Mesenchymal stem cell (in vitro differentiated cells and primary cell): ENCODE results near the gene PDE7B.
"Not testable (repeated sequence)": the region's sequence is repeated elsewhere in the genome, so short reads cannot be mapped to it uniquely, and the experiment has no call there.

Experiments used
- DNase-seq: peaks from one replicate; pipeline ENCODE4 v3.0.0-alpha.2; 2013
- H2AFZ ChIP-seq: one replicate; pipeline ENCODE4 v1.6.1; 2013; ENCODE audit warnings: low read depth, mild to moderate bottlenecking, control low read depth, inconsistent platforms, low read length, moderate library complexity
- H2AK5ac ChIP-seq: 2 replicates; pipeline ENCODE4 v1.6.1; 2013; ENCODE audit warnings: low read length, moderate library complexity, mild to moderate bottlenecking, inconsistent platforms; ENCODE audit not compliant: severe bottlenecking
- H2BK120ac ChIP-seq: one replicate; pipeline ENCODE4 v1.6.1; 2013; ENCODE audit warnings: low read depth, mild to moderate bottlenecking, inconsistent platforms, low read length, moderate library complexity
- H2BK12ac ChIP-seq, 2 experiments: one replicate each; pipeline ENCODE4 v1.6.1; 2013; ENCODE audit warnings: inconsistent platforms in 2 of 2, low read length in 2 of 2, mild to moderate bottlenecking in 2 of 2, moderate library complexity in 2 of 2, control low read depth in 1 of 2
- H2BK15ac ChIP-seq: one replicate; pipeline ENCODE4 v1.6.1; 2013; ENCODE audit warnings: mild to moderate bottlenecking, low read depth, inconsistent platforms; ENCODE audit not compliant: poor library complexity, severe bottlenecking
- H2BK5ac ChIP-seq: 2 replicates; pipeline ENCODE4 v1.6.1; 2013; ENCODE audit warnings: low read depth, mild to moderate bottlenecking, low read length, control low read depth, inconsistent platforms; ENCODE audit not compliant: poor library complexity, severe bottlenecking
- H3K14ac ChIP-seq, 2 experiments: one replicate each; pipeline ENCODE4 v1.6.1; 2013; ENCODE audit warnings: inconsistent platforms in 2 of 2, low read length in 2 of 2, control low read depth in 1 of 2, mild to moderate bottlenecking in 1 of 2, moderate library complexity in 1 of 2
- H3K18ac ChIP-seq, 2 experiments: one replicate each; pipeline ENCODE4 v1.6.1; 2013; ENCODE audit warnings: inconsistent platforms in 2 of 2, low read length in 2 of 2, control low read depth in 1 of 2, low read depth in 1 of 2, mild to moderate bottlenecking in 1 of 2
- H3K23ac ChIP-seq, 2 experiments: one replicate each; pipeline ENCODE4 v1.6.1; 2013; ENCODE audit warnings: inconsistent platforms in 2 of 2, low read length in 2 of 2, mild to moderate bottlenecking in 2 of 2, moderate library complexity in 2 of 2, control low read depth in 1 of 2
- H3K27ac ChIP-seq: 2 replicates; pipeline ENCODE4 v1.5.1; 2013; ENCODE audit warnings: mild to moderate bottlenecking, moderate library complexity, low read length, control low read depth, inconsistent platforms; ENCODE audit not compliant: poor library complexity, severe bottlenecking
- H3K27me3 ChIP-seq, 2 experiments: 2 replicates each; pipeline versions ENCODE4 v1.6.1 to v1.7.0; 2013; ENCODE audit warnings: low read length in 2 of 2, mild to moderate bottlenecking in 2 of 2, moderate library complexity in 2 of 2, control low read depth in 1 of 2, inconsistent platforms in 1 of 2; ENCODE audit not compliant: control insufficient read depth in 1 of 2, insufficient read depth in 1 of 2
- H3K36me3 ChIP-seq, 2 experiments: 2 replicates each; pipeline versions ENCODE4 v1.6.1 to v1.7.0; 2013; ENCODE audit warnings: low read length in 2 of 2, control low read depth in 1 of 2, inconsistent platforms in 1 of 2, low read depth in 1 of 2, mild to moderate bottlenecking in 1 of 2; ENCODE audit not compliant: insufficient read depth in 2 of 2, control insufficient read depth in 1 of 2
- H3K4ac ChIP-seq, 2 experiments: one replicate each; pipeline ENCODE4 v1.6.1; 2013; ENCODE audit warnings: inconsistent platforms in 2 of 2, low read length in 2 of 2, mild to moderate bottlenecking in 2 of 2, moderate library complexity in 2 of 2, control low read depth in 1 of 2, low read depth in 1 of 2
- H3K4me1 ChIP-seq: 2 replicates; pipeline ENCODE4 v1.6.1; 2013; ENCODE audit warnings: low read depth, low read length, control low read depth; ENCODE audit not compliant: control insufficient read depth, insufficient read depth
- H3K4me2 ChIP-seq: 2 replicates; pipeline ENCODE4 v1.6.1; 2013; ENCODE audit warnings: low read length, mild to moderate bottlenecking, inconsistent platforms; ENCODE audit not compliant: poor library complexity, severe bottlenecking
- H3K4me3 ChIP-seq, 2 experiments: 2 replicates each; pipeline versions ENCODE4 v1.5.1 to v1.7.0; 2013; ENCODE audit warnings: low read length in 2 of 2, mild to moderate bottlenecking in 2 of 2, control low read depth in 1 of 2, low read depth in 1 of 2; ENCODE audit not compliant: insufficient read depth in 1 of 2
- H3K79me1 ChIP-seq: replicated peaks from 2 replicates; pipeline ENCODE4 v1.6.1; 2013; ENCODE audit warnings: mild to moderate bottlenecking, control low read depth, low read length, inconsistent platforms; ENCODE audit not compliant: poor library complexity, severe bottlenecking
- H3K9ac ChIP-seq: 2 replicates; pipeline ENCODE4 v1.7.0; 2013; ENCODE audit warnings: mild to moderate bottlenecking, low read length, moderate library complexity
- H3K9me3 ChIP-seq: 2 replicates; pipeline ENCODE4 v1.7.0; 2013; ENCODE audit warnings: mild to moderate bottlenecking, low read length; ENCODE audit not compliant: control insufficient read depth
- H4K8ac ChIP-seq: one replicate; pipeline ENCODE4 v1.6.1; 2013; ENCODE audit warnings: inconsistent platforms, mild to moderate bottlenecking, low read length, moderate library complexity
- H4K91ac ChIP-seq: one replicate; pipeline ENCODE4 v1.6.1; 2013; ENCODE audit warnings: mild to moderate bottlenecking, low read length, inconsistent platforms
- WGBS: methylation state at CpG from one replicate; pipeline ENCODE4 v1.1.7; 2013; ENCODE audit warnings: mixed read lengths; 5-methylcytosine and 5-hydroxymethylcytosine counted together

The PDE7B gene

GRCh38 chr6:136105797-136106196, 254.3 kb downstream of the PDE7B start:
- H3K4ac ChIP-seq, H2BK5ac ChIP-seq, H4K8ac ChIP-seq, H2AK5ac ChIP-seq, H2BK12ac ChIP-seq, H3K79me1 ChIP-seq, H2AFZ ChIP-seq, H3K4me1 ChIP-seq, H3K9me3 ChIP-seq, H3K23ac ChIP-seq, H3K14ac ChIP-seq, H3K9ac ChIP-seq, H3K4me2 ChIP-seq, H3K27ac ChIP-seq, H3K18ac ChIP-seq, DNase-seq, H2BK120ac ChIP-seq, H3K4me3 ChIP-seq, H3K27me3 ChIP-seq, H4K91ac ChIP-seq: not testable (repeated sequence)
- H3K36me3 ChIP-seq: peaks cover 0 to 31% of the 10 kb centered on the region in 2 experiments
- peak overlapping the region; percentile 23 for H2BK15ac ChIP-seq
- 100% methylated on average over 3 of the region's 4 CpGs for WGBS

- H3K4me1 ChIP-seq: no peaks in the 10 kb centered on the region
- no peak overlapping the region for H3K23ac ChIP-seq
- no peak overlapping the region for H2BK15ac ChIP-seq
- H2BK5ac ChIP-seq: no peak overlapping the region
- H3K18ac ChIP-seq: no peak overlapping the region
- no peaks in the 10 kb centered on the region for H3K27me3 ChIP-seq
- no peaks in the 10 kb centered on the region for H3K79me1 ChIP-seq
- H4K8ac ChIP-seq: no peak overlapping the region
- H2BK120ac ChIP-seq: no peak overlapping the region
- no peak overlapping the region for H3K27ac ChIP-seq
- no peak overlapping the region for H3K4me3 ChIP-seq
- H2BK12ac ChIP-seq: peak overlapping the region in 1 of 2 experiments; percentile 56
- peaks cover 0 to 43% of the 10 kb centered on the region in 2 experiments for H3K36me3 ChIP-seq
- no peak overlapping the region for H3K4ac ChIP-seq
- no peak overlapping the region for H2AFZ ChIP-seq
- H4K91ac ChIP-seq: no peak overlapping the region
- H3K4me2 ChIP-seq: no peak overlapping the region
- no peak overlapping the region for H3K9ac ChIP-seq
- no peaks in the 10 kb centered on the region for H3K9me3 ChIP-seq
- peak; percentile 13 for DNase-seq
- H2AK5ac ChIP-seq: no peak overlapping the region
- no peak overlapping the region for H3K14ac ChIP-seq
- WGBS: 38% methylated on average over 9 of the region's 10 CpGs
Measured at GRCh38 chr6:136108361-136108945, 257.0 kb downstream of the PDE7B start.

GRCh38 chr6:136111831-136112230, 260.3 kb downstream of the PDE7B start:
- H2BK12ac ChIP-seq: no peak overlapping the region
- no peak overlapping the region for H4K91ac ChIP-seq
- no peaks in the 10 kb centered on the region for H3K79me1 ChIP-seq
- H3K36me3 ChIP-seq: peaks cover 0 to 59% of the 10 kb centered on the region in 2 experiments
- H2BK5ac ChIP-seq: no peak overlapping the region
- H2BK15ac ChIP-seq: no peak overlapping the region
- peaks cover 3% of the 10 kb centered on the region for H3K4me1 ChIP-seq
- no peak overlapping the region for H3K4ac ChIP-seq
- no peak overlapping the region for H2BK120ac ChIP-seq
- H2AFZ ChIP-seq: no peak overlapping the region
- H3K14ac ChIP-seq: no peak overlapping the region
- H3K4me2 ChIP-seq: no peak overlapping the region
- H3K9me3 ChIP-seq: no peaks in the 10 kb centered on the region
- H3K9ac ChIP-seq: no peak overlapping the region
- WGBS: 76% methylated on average over 2 of the region's 2 CpGs
- peak overlapping the region; percentile 43 for H4K8ac ChIP-seq
- H3K27me3 ChIP-seq: no peaks in the 10 kb centered on the region
- no peak overlapping the region for H3K4me3 ChIP-seq
- H3K27ac ChIP-seq: no peak overlapping the region
- peak; percentile 36 for DNase-seq
- H3K23ac ChIP-seq: no peak overlapping the region
- no peak overlapping the region for H3K18ac ChIP-seq
- H2AK5ac ChIP-seq: no peak overlapping the region

- Histone ChIP-seq H3K36me3 (peaks cover 0 to 55% of the 10 kb centered on the region in 2 experiments), H3K9ac (no peak overlapping the region), H3K4me1 (peaks cover 3% of the 10 kb centered on the region), H4K8ac (no peak overlapping the region), H2BK5ac (no peak overlapping the region), H4K91ac (no peak overlapping the region), H3K27ac (no peak overlapping the region), H2BK12ac (no peak overlapping the region), H3K14ac (no peak overlapping the region), H3K9me3 (no peaks in the 10 kb centered on the region), H3K4me3 (no peak overlapping the region), H2AK5ac (no peak overlapping the region), H2AFZ (no peak overlapping the region), H2BK15ac (no peak overlapping the region), H3K79me1 (no peaks in the 10 kb centered on the region), H3K18ac (no peak overlapping the region), H3K4ac (no peak overlapping the region), H3K23ac (no peak overlapping the region), H2BK120ac (no peak overlapping the region), H3K27me3 (no peaks in the 10 kb centered on the region), H3K4me2 (no peak overlapping the region)
- peak; percentile 12 for DNase-seq
- WGBS: 74% methylated on average over 2 of the region's 3 CpGs
Measured at GRCh38 chr6:136112262-136112661, 260.8 kb downstream of the PDE7B start.
